Right lobe of liver (tissue), 6 donors: ENCODE results near the gene GREM2. TPM values are rescaled to one million over a fixed set of nuclear protein-coding genes. Genes with fewer than 3 reads are reported as not detected.

Experiments
- ATAC-seq, 4 donors: fragments of 200-7000 bp; cut with Tn5 transposase; one replicate each; pipeline ENCODE4 v1.9.1; 2020; ENCODE audit warnings: mild to moderate bottlenecking in 4 of 4, moderate library complexity in 4 of 4
- DNase-seq, 3 donors: peaks; one replicate each; pipeline ENCODE4 v3.0.0-alpha.2; 2020
- H3K27ac ChIP-seq, 3 donors: fragments of 200-600 bp; one replicate each; pipeline ENCODE4 v1.8.0; 2022
- H3K27me3 ChIP-seq, 2 donors: fragments of 200-600 bp; one replicate each; pipeline ENCODE4 v1.8.0; 2022
- H3K36me3 ChIP-seq, 4 donors: fragments of 200-600 bp; sonication (generic) in 1 of 4; one replicate each; pipeline versions ENCODE4 v1.5.1 to v1.8.0; 2017 to 2022; ENCODE audit warnings: control low read depth in 1 of 4
- H3K4me1 ChIP-seq, 4 donors: fragments of 200-600 bp; sonication (generic) in 1 of 4; one replicate each; pipeline versions ENCODE4 v1.5.1 to v1.8.0; 2017 to 2022; ENCODE audit warnings: control low read depth in 1 of 4
- H3K4me3 ChIP-seq, 3 donors: fragments of 200-600 bp; one replicate each; pipeline ENCODE4 v1.8.0; 2022
- H3K9me3 ChIP-seq, 4 donors: fragments of 200-600 bp; sonication (generic) in 1 of 4; one replicate each; pipeline versions ENCODE4 v1.5.1 to v1.8.0; 2017 to 2022; ENCODE audit warnings: control low read depth in 1 of 4
- POLR2A ChIP-seq: fragments of 450-650 bp; IDR thresholded peaks from one replicate; pipeline ENCODE4 v1.6.1; 2017; ENCODE audit warnings: antibody characterized with exemption, mild to moderate bottlenecking
- WGBS: methylation state at CpG from one replicate; pipeline ENCODE4 v1.1.6; 2018; ENCODE audit warnings: low coverage, low lambda C conversion rate; ENCODE audit not compliant: insufficient coverage; ENCODE audit errors: missing lambda C conversion rate; 5-methylcytosine and 5-hydroxymethylcytosine counted together
- intact Hi-C, 2 donors: fragments of 100-400 bp; cut with DNase I; formaldehyde crosslinking; loops; one replicate each; pipeline versions ENCODE4 v1.11.2 to v1.14.1; 2022
- total RNA-seq, 6 experiments: library from RNA; depleted of rRNA in 2 of 6; stranded (reverse); fragments of >200 nt in 2 of 6; fragmentation: NEBNext Ultra II Directional in 3 of 6; extraction: Animal tissue kit (Norgen Biotek cat#: 25700) in 3 of 6; gene quantifications; one replicate each; pipeline versions ENCODE4 v1.1.0 to v1.2.4, GENCODE V29; 2016 to 2023
- TF ChIP-seq, protein P1 (sequence below), 4 donors: fragments of 200-600 bp in 3 of 4; fragments of 450-650 bp in 1 of 4; IDR thresholded peaks; one replicate each; pipeline versions ENCODE4 v1.5.1 to v1.8.0; 2016 to 2022; ENCODE audit warnings: antibody characterized with exemption in 4 of 4, mild to moderate bottlenecking in 2 of 4
- donor health status: DM: no; HTN: yes; CAD: no.
- donor health status: DM: no; HTN: no; CAD: no.
- donor health status: DM: no; HTN: no; CAD: no.
- donor health status: DM: no; HTN: yes; CAD: no.
- donor health status: DM: no; HTN: yes; CAD: no.

GREM2 gene
- total RNA-seq, 6 experiments from 2014 or later: 5.1 to 27.4 (median 12.7) TPM

DNA sequence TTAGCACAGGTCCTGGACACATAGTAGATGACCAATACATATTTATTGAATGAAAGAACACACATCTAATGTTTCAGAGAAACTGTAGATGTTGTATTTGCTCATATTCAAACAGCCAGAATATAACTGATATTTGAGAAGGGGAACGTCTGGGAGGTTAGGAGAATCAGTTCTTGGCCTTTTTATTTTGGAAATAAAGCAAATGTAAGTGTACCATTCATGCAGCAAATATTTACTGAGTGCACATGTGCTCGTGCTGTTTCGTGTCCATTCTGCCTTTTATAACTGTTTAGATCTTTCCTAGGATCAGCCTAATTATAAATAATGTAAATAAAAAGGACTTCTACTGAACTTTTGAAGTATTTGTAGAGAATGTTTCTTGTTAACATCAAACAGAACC lies 103.8 kb downstream of the GREM2 start:
- H3K36me3 ChIP-seq: no peaks in the 10 kb centered on the region
- DNase-seq (no peak), ATAC-seq (no peak)
- H3K4me3 ChIP-seq: no peak overlapping the region
- no peaks in the 10 kb centered on the region for H3K27me3 ChIP-seq
- H3K27ac ChIP-seq: no peak overlapping the region
- 47% methylated on average over 3 of the region's 3 CpGs for WGBS
- H3K9me3 ChIP-seq: no peaks in the 10 kb centered on the region
- no peaks in the 10 kb centered on the region for H3K4me1 ChIP-seq
- intact Hi-C loops: no loop called here
- TF ChIP-seq, protein P1, sequence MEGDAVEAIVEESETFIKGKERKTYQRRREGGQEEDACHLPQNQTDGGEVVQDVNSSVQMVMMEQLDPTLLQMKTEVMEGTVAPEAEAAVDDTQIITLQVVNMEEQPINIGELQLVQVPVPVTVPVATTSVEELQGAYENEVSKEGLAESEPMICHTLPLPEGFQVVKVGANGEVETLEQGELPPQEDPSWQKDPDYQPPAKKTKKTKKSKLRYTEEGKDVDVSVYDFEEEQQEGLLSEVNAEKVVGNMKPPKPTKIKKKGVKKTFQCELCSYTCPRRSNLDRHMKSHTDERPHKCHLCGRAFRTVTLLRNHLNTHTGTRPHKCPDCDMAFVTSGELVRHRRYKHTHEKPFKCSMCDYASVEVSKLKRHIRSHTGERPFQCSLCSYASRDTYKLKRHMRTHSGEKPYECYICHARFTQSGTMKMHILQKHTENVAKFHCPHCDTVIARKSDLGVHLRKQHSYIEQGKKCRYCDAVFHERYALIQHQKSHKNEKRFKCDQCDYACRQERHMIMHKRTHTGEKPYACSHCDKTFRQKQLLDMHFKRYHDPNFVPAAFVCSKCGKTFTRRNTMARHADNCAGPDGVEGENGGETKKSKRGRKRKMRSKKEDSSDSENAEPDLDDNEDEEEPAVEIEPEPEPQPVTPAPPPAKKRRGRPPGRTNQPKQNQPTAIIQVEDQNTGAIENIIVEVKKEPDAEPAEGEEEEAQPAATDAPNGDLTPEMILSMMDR (IDR thresholded peaks at IDR 0.05): no peak
- TF ChIP-seq POLR2A: no peak

DNA sequence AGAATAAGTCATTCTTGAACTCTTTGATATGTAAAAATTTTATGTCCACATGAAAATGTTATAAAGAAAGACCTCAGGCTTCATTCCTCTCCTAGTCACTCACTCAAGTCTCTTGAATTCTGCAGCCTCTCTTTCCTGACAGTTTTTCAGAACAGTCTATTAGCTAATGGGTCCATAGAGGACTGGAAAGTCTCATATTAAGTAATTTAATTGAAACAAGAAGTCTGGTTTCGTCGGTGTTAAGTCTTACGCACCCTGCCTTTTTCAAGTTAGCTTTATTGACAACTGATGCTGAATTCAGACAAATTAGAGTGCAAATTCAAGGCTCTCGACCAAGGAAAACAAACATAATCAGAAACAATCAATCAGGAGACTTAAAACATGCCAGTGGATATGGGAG lies 105.8 kb downstream of the GREM2 start:
- intact Hi-C loops: no loop called here
- ATAC-seq (no peak), DNase-seq (no peak)
- no peak overlapping the region for H3K27ac ChIP-seq
- H3K4me3 ChIP-seq: no peak overlapping the region
- H3K36me3 ChIP-seq: no peaks in the 10 kb centered on the region
- no peaks in the 10 kb centered on the region for H3K27me3 ChIP-seq
- 74% methylated on average over 4 of the region's 4 CpGs for WGBS
- no peaks in the 10 kb centered on the region for H3K9me3 ChIP-seq
- TF ChIP-seq, protein P1 (IDR thresholded peaks at IDR 0.05): no peak
- TF ChIP-seq POLR2A: no peak
- no peaks in the 10 kb centered on the region for H3K4me1 ChIP-seq

DNA sequence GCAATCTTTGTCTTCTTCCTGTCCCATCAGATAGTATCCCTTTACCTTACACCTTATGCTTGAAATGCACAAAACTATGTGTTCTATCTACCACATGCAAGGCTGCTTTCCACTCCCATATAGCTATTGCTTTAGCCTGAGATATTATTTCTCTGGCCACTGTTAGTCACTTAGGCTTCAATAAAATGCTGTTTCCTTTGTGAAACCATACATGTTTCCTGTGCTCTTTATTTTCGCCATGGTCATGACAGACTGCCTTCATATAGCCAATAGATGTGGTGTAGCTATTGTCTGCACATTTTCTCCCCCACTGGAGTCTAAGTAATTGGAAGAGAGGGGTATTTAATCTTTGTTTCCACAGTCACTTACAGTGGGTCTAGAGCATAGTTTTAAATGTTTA lies 108.4 kb downstream of the GREM2 start:
- intact Hi-C loops: no loop called here
- WGBS: 36% methylated on average over 1 of the region's 1 CpG
- no peak for ATAC-seq

DNA sequence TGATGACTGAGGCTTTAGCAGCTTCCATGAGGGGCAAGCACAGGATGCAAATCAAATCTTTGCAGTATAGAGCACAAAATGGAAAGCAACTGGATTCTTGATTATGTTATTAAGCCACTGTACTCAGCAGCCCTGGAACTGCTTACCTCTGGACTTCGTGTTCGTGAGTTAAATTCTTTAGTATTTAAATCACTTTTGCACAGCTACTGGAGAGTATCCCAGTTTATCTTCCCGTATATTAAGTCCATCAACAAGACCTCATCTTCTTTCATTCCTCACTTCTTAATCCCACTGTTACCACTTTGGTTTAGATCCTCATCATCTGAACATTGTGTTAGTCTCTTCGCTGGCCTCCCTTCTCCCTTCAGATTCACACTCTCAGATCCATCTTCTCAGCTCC lies 108.9 kb downstream of the GREM2 start:
- Histone ChIP-seq H3K27ac (no peak overlapping the region), H3K9me3 (no peaks in the 10 kb centered on the region), H3K4me3 (no peak overlapping the region), H3K27me3 (no peaks in the 10 kb centered on the region), H3K4me1 (peaks cover 0 to 11% (median 0%) of the 10 kb centered on the region in 4 donors), H3K36me3 (no peaks in the 10 kb centered on the region)
- ATAC-seq (no peak), DNase-seq (no peak)
- TF ChIP-seq, protein P1 (IDR thresholded peaks at IDR 0.05): no peak
- TF ChIP-seq POLR2A: no peak
- intact Hi-C loops: no loop called here
- 82% methylated on average over 4 of the region's 4 CpGs for WGBS

More for the DNA sequence above, 108.4 kb downstream of the GREM2 start:
- H3K27ac ChIP-seq: no peak overlapping the region
- TF ChIP-seq, protein P1 (IDR thresholded peaks at IDR 0.05): no peak
- no peak for TF ChIP-seq POLR2A
- H3K4me3 ChIP-seq: no peak overlapping the region
- H3K9me3 ChIP-seq: no peaks in the 10 kb centered on the region
- H3K4me1 ChIP-seq: peaks cover 0 to 11% (median 0%) of the 10 kb centered on the region in 4 donors
- DNase-seq: no peak
- no peaks in the 10 kb centered on the region for H3K27me3 ChIP-seq
- no peaks in the 10 kb centered on the region for H3K36me3 ChIP-seq

DNA sequence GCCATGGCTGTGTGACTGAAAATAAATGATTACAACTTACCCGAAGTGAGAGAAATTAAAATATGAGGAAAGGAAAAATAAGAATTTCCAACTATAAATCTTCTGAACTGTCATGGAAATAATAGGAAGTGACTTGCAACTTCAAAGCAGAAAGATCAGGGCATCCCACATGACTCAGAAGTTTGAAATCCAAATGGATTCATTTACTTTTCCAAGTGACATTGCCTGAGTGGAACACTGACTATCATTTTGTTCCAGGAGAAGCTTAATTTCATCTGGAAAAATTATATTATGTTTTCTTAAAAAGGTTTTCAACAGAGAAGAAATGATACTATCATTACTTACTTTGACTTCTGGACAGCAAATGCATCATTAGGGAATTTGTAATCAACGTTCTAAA lies 110.8 kb downstream of the GREM2 start:
- WGBS: 63% methylated on average over 2 of the region's 2 CpGs

More for the DNA sequence above, 110.8 kb downstream of the GREM2 start:
- Histone ChIP-seq H3K4me1 (peaks cover 0 to 11% (median 0%) of the 10 kb centered on the region in 4 donors), H3K27me3 (no peaks in the 10 kb centered on the region), H3K36me3 (no peaks in the 10 kb centered on the region), H3K27ac (no peak overlapping the region), H3K4me3 (no peak overlapping the region), H3K9me3 (no peaks in the 10 kb centered on the region)
- intact Hi-C loops: no loop called here
- ATAC-seq: no peak
- DNase-seq: no peak
- TF ChIP-seq, protein P1 (IDR thresholded peaks at IDR 0.05): peak in 1 of 4 donors; percentile 7
- no peak for TF ChIP-seq POLR2A
